Measurements from ENCODE around the gene KIAA1328.
"Not testable (repeated sequence)": the region's sequence is repeated elsewhere in the genome, so short reads cannot be mapped to it uniquely, and the experiment has no call there.

KIAA1328 gene

GRCh38 chr18:36828630-36829361 lies at the start of gene KIAA1328, which contains the start of gene TPGS2:
Gene KIAA1328 (plus strand): TSS chr18:36829127. CDS start chr18:36829139, 12 bp downstream.
Gene TPGS2 (minus strand): TSS chr18:36829002. CDS start chr18:36828767, 235 bp downstream.
- DNase-seq: peak; percentile 86 to 97 (median 96)

- DNase-seq: no peak
Measured at GRCh38 chr18:36780748-36781147, 48.2 kb upstream of the KIAA1328 start.

GRCh38 chr18:36782710-36783109 lies 46.2 kb upstream of the KIAA1328 start:
- DNase-seq: no peak

GRCh38 chr18:36783792-36784191 lies 45.1 kb upstream of the KIAA1328 start:
- DNase-seq: no peak

GRCh38 chr18:36786686-36787085 lies 42.2 kb upstream of the KIAA1328 start:
- DNase-seq: no peak

- DNase-seq: no peak
Measured at GRCh38 chr18:36792634-36793283, 36.2 kb upstream of the KIAA1328 start.

GRCh38 chr18:36798738-36799473 lies 30.0 kb upstream of the KIAA1328 start:
- peak in 1 of 3 experiments; percentile 1 for DNase-seq

- DNase-seq: peak in 1 of 3 experiments; percentile 45
Measured at GRCh38 chr18:36805105-36805504, 23.8 kb upstream of the KIAA1328 start.

- DNase-seq: no peak
Measured at GRCh38 chr18:36808681-36809080, 20.2 kb upstream of the KIAA1328 start.

- DNase-seq: peak; percentile 39 to 83 (median 70)
Measured at GRCh38 chr18:36809590-36810381, 19.1 kb upstream of the KIAA1328 start.

- DNase-seq: no peak
Measured at GRCh38 chr18:36811430-36811829, 17.5 kb upstream of the KIAA1328 start.

- DNase-seq: no peak
Measured at GRCh38 chr18:36811955-36812354, 17.0 kb upstream of the KIAA1328 start.

GRCh38 chr18:36812678-36813077 lies 16.2 kb upstream of the KIAA1328 start:
- DNase-seq: no peak

- DNase-seq: no peak
Measured at GRCh38 chr18:36813101-36813775, 15.7 kb upstream of the KIAA1328 start.

GRCh38 chr18:36813824-36814223 lies 15.1 kb upstream of the KIAA1328 start:
- no peak for DNase-seq

GRCh38 chr18:36814994-36815393 lies 13.9 kb upstream of the KIAA1328 start:
- peak; percentile 5 to 67 (median 46) for DNase-seq

GRCh38 chr18:36816096-36816495 lies 12.8 kb upstream of the KIAA1328 start:
- DNase-seq: not testable (repeated sequence)

GRCh38 chr18:36817039-36817438 lies 11.9 kb upstream of the KIAA1328 start:
- DNase-seq: no peak

- no peak for DNase-seq
Measured at GRCh38 chr18:36818652-36819051, 10.3 kb upstream of the KIAA1328 start.

GRCh38 chr18:36819621-36820020 lies 9.3 kb upstream of the KIAA1328 start:
- DNase-seq: no peak

GRCh38 chr18:36821681-36822080 lies 7.2 kb upstream of the KIAA1328 start:
- DNase-seq: no peak

GRCh38 chr18:36825526-36825925 lies 3.4 kb upstream of the KIAA1328 start:
- DNase-seq: no peak

Data from NCI-H1417 (cell line).